Measurements from ENCODE around the gene KDELR3.

DNA sequence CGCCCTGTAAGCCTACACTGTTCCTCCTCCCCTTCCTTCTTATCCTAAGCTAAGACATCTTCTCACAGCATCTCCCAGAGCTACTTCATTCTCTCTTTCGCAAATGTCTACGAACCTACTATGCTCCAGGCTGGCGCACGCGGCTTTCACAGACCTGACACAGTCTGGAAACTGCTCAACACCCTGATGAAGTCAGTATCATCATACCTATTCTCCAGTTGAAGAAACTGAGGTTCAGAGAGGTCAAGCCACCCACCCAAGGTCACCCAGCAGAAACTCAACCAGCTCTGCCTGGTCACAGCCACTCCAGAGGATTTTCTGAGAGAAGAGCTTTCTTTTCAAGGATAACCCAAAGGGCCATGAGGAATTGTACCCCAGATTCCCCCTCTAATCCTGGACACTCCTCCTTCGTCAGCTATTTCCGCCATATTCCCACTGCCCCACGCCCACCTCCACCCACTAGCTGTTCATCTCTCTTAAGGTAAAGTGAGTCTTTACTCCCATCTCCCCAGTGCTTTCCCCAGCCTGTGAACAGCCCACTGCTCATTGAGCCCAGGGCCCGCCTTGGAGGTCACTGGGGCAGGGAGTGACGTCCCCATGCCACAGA is 14.7 kb upstream of the KDELR3 start:
- TF ChIP-seq, protein P1, sequence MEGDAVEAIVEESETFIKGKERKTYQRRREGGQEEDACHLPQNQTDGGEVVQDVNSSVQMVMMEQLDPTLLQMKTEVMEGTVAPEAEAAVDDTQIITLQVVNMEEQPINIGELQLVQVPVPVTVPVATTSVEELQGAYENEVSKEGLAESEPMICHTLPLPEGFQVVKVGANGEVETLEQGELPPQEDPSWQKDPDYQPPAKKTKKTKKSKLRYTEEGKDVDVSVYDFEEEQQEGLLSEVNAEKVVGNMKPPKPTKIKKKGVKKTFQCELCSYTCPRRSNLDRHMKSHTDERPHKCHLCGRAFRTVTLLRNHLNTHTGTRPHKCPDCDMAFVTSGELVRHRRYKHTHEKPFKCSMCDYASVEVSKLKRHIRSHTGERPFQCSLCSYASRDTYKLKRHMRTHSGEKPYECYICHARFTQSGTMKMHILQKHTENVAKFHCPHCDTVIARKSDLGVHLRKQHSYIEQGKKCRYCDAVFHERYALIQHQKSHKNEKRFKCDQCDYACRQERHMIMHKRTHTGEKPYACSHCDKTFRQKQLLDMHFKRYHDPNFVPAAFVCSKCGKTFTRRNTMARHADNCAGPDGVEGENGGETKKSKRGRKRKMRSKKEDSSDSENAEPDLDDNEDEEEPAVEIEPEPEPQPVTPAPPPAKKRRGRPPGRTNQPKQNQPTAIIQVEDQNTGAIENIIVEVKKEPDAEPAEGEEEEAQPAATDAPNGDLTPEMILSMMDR (conservative IDR thresholded peaks at IDR 0.05; ENCODE audit: low read depth in 2 of 2): no peak
- TF ChIP-seq POLR2AphosphoS5 (IDR thresholded peaks at IDR 0.05; ENCODE audit: low read depth): no peak
- TF ChIP-seq EZH2 (IDR thresholded peaks at IDR 0.05; ENCODE audit: low read depth, unreplicated experiment): no peak
- TF ChIP-seq JUNB (IDR thresholded peaks at IDR 0.05; ENCODE audit: unreplicated experiment): no peak
- TF ChIP-seq, protein P2, sequence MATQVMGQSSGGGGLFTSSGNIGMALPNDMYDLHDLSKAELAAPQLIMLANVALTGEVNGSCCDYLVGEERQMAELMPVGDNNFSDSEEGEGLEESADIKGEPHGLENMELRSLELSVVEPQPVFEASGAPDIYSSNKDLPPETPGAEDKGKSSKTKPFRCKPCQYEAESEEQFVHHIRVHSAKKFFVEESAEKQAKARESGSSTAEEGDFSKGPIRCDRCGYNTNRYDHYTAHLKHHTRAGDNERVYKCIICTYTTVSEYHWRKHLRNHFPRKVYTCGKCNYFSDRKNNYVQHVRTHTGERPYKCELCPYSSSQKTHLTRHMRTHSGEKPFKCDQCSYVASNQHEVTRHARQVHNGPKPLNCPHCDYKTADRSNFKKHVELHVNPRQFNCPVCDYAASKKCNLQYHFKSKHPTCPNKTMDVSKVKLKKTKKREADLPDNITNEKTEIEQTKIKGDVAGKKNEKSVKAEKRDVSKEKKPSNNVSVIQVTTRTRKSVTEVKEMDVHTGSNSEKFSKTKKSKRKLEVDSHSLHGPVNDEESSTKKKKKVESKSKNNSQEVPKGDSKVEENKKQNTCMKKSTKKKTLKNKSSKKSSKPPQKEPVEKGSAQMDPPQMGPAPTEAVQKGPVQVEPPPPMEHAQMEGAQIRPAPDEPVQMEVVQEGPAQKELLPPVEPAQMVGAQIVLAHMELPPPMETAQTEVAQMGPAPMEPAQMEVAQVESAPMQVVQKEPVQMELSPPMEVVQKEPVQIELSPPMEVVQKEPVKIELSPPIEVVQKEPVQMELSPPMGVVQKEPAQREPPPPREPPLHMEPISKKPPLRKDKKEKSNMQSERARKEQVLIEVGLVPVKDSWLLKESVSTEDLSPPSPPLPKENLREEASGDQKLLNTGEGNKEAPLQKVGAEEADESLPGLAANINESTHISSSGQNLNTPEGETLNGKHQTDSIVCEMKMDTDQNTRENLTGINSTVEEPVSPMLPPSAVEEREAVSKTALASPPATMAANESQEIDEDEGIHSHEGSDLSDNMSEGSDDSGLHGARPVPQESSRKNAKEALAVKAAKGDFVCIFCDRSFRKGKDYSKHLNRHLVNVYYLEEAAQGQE (IDR thresholded peaks at IDR 0.05; ENCODE audit: unreplicated experiment): no peak
- TF ChIP-seq, protein P3, sequence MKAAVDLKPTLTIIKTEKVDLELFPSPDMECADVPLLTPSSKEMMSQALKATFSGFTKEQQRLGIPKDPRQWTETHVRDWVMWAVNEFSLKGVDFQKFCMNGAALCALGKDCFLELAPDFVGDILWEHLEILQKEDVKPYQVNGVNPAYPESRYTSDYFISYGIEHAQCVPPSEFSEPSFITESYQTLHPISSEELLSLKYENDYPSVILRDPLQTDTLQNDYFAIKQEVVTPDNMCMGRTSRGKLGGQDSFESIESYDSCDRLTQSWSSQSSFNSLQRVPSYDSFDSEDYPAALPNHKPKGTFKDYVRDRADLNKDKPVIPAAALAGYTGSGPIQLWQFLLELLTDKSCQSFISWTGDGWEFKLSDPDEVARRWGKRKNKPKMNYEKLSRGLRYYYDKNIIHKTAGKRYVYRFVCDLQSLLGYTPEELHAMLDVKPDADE (IDR thresholded peaks at IDR 0.05): no peak
- TF ChIP-seq ZNF114 (CRISPR knock-in tag; IDR thresholded peaks at IDR 0.05): no peak
